ENCODE results near the gene ITGA1.

The ITGA1 gene

GRCh38 chr5:52894451-52894850 lies 106.7 kb downstream of the ITGA1 start:
- no peak for DNase-seq (ENCODE audit: low read depth in 2 of 3, low spot score in 2 of 3)

DNA sequence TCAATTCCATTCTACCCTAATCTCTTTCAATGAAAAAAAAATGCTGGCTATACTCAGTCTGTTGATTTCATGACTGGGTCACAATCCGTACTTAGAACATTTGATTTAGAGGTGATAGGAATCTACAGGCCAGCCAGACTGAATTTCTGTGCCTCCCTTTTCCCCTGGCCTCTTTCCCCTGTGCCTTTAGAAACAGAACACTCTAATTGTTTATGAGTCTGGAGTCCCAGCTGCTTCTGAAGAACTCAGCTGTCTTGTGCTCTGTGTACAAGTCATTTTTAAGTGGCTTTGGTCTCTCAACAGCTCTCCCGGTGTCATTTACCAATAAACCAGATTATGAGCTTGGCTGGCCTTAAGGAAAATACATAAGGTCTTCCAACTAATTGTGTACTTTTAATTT lies 107.4 kb downstream of the ITGA1 start:
- DNase-seq (ENCODE audit: low read depth in 2 of 3, low spot score in 2 of 3): no peak

DNA sequence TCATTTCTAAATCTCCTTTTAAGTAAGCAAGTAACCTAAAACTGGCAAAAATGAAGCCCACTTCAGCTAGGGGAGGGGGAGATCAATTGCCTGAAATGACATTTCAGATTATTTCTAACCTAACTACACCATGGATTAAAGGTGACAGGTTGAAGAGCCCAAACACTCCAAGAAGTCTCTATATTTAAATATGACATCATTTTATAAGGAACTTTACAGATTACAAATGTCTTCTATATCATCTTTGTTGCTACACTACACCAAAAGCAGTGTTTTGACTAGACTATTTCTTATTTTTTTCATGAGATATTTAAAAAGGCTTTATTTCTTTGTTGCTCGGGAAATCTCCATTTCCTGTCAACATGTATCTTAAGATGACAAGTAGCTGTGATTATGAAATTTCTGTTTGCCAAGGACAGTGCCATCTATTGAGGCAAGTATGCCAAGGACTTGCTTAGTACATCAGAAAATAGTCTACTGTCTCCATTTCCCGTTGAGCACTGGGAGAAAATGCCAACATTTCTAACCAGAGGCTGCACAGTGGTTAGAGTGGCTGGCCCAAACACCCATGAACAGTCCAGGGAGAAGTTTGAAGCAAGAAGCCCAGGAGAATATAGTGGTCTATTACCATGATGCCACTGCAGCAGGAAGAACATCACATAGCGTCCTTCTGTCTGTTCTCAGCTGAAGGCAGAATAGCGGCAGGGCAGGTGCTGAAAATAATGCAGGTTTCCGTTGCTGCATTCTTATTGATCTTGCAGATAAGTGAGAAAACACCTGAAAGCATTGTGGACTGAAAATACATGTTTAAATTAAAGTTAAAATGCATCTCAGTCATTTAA lies 108.1 kb downstream of the ITGA1 start:
- no peak for DNase-seq (ENCODE audit: low read depth in 2 of 3, low spot score in 2 of 3)

GRCh38 chr5:52896534-52897237 lies 109.0 kb downstream of the ITGA1 start:
- no peak for DNase-seq (ENCODE audit: low read depth in 2 of 3, low spot score in 2 of 3)

DNA sequence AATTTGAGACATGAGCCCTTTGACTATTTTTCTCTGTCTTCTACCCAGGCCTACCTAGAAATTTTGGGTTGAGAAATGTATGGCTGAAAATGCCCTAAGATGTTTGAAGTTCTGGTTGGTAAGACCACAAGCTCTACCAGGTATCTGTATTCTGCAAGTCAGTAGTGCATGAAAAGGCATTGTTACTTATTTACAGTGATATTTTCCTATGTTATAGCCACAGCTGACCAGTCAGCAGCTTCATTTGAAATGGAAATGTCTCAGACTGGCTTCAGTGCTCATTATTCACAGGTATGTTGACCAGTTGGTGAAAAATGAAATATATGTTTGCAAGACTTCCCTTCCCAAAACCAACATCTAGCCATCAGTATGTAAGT lies 109.5 kb downstream of the ITGA1 start:
- no peak for DNase-seq (ENCODE audit: low read depth in 2 of 3, low spot score in 2 of 3)

DNA sequence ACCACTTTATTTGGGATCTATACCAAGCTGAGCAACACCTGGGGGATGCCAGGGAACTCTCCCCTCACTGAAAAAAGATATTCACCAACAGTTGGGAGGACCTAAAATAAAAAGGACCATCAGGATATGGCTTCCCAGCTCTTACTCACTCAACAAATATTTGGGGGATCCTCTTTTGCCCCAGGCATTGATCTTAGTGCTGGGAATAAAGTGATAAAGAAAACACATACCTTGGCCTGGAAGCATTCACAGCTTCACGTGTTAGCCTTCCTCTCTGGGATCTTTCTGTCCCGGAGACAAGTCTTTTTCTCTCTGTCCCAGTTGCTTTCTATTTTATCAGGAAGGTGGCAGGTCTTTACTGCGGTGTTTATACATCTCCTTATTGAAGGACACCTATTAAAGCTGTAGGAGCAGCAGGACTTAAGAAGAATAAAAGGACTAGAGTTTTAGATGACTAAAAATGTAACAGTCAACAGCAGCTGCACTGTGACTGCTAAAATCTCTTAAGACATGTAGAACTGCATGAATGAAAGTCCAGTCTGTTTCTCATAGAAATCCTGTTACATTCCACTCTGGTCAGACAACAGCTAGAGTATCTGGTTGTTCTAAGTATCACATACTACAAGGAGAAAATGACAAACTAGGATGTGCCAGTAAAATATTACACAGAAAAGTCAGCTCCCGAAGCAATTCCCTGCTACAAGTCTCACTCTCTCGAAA lies 111.4 kb downstream of the ITGA1 start:
- DNase-seq (ENCODE audit: low read depth in 2 of 3, low spot score in 2 of 3): no peak

GRCh38 chr5:52903142-52903541 lies 115.4 kb downstream of the ITGA1 start:
- DNase-seq (ENCODE audit: low read depth in 2 of 3, low spot score in 2 of 3): no peak

DNA sequence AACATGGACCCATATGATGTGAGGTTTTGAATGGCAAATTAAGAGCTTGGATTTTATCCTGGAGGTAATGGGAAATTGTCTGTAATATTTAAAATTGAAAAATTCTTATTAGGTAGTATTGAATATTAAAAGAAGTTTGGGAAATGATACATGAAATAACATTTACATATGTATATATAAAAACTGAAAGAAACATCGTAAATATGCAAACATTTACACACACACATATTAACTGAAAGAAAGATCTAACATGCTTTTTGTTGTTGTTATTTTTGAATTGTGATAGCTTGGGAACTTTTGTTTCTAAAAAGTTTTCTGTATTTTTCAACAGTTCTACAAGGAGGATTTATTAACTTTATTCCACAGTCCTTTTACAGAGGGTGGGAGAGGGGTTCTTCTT lies 118.6 kb downstream of the ITGA1 start:
- no peak for DNase-seq (ENCODE audit: low read depth in 2 of 3, low spot score in 2 of 3)

GRCh38 chr5:52906845-52907244 lies 119.1 kb downstream of the ITGA1 start:
- DNase-seq (ENCODE audit: low read depth in 2 of 3, low spot score in 2 of 3): no peak

DNA sequence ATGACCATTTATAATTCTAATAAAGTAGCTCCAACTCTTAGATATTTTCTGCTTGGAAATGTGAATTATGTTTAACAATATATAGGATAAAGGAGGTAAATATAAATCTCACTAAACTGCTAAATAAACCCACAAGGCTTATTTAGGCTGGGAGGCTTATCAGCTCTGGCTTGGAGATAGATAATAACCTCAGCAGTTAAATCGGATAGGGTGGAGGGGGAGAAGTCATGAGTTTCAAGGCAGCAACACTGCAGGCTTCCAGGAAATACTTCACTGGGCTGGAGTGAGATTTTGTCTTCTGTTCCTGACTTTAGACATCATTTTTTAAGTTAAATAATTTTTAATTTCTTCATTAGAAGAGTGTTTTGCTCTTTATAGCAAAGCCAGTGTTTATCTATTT lies 121.5 kb downstream of the ITGA1 start:
- DNase-seq (ENCODE audit: low read depth in 2 of 3, low spot score in 2 of 3): no peak

DNA sequence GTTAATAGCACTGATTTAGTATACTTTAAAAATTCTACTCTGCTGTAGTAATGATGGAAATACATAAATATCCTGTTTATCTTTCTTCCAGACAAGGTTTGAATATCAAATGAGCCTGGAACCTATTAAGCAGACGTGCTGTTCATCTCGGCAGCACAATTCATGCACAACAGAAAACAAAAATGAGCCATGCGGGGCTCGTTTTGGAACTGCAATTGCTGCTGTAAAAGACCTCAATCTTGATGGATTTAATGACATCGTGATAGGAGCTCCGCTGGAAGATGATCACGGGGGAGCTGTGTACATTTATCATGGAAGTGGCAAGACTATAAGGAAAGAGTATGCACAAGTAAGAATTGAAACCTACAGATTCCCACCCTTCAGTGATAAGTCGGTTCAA lies 122.4 kb downstream of the ITGA1 start:
- DNase-seq (ENCODE audit: low read depth in 2 of 3, low spot score in 2 of 3): no peak

- DNase-seq (ENCODE audit: low read depth in 2 of 3, low spot score in 2 of 3): peak in 2 of 3 experiments; percentile 3 to 30
Observed at GRCh38 chr5:52915176-52915875, 127.6 kb downstream of the ITGA1 start.

GRCh38 chr5:52920929-52921328 lies 133.2 kb downstream of the ITGA1 start:
- no peak for DNase-seq (ENCODE audit: low read depth in 2 of 3, low spot score in 2 of 3)

DNA sequence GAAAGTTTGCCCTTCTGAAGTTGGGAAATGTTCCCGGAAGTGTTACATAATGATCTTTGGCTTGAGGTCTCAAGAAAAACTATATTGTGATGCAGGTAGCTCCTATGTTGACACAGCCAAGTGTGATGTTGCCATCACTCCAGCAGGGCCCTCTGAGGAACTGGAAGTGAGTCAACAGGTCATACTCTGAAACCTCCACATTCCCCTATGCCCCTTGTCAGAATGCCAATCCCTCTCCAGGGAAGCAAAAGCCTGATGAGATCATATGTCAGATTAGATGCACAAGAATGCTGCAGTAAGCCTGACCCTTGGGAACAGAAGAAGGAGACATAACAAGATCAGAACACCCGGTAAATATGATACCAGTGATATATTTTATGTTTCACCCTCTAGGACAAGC lies 134.7 kb downstream of the ITGA1 start:
- no peak for DNase-seq (ENCODE audit: low read depth in 2 of 3, low spot score in 2 of 3)

DNA sequence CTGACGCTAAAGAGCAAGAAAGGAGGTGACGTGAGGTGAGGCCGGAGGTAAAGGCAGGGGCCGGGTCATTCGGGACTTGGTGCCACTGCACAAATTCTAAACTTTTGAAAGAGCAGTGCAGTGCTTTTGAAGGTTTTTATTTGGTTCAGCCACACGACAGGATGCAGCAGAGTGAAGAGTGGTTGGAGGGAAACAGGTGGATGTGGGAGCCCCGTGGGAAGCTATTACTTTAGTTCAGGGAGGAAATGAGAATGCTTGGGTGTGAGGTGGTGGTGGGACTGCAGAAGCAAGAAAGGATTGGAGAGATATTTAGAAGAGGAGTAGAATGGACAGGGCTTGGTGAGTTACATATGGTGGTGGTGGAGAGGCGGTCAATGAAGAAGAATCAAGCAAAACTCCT lies 136.7 kb downstream of the ITGA1 start:
- DNase-seq (ENCODE audit: low read depth in 2 of 3, low spot score in 2 of 3): no peak

DNA sequence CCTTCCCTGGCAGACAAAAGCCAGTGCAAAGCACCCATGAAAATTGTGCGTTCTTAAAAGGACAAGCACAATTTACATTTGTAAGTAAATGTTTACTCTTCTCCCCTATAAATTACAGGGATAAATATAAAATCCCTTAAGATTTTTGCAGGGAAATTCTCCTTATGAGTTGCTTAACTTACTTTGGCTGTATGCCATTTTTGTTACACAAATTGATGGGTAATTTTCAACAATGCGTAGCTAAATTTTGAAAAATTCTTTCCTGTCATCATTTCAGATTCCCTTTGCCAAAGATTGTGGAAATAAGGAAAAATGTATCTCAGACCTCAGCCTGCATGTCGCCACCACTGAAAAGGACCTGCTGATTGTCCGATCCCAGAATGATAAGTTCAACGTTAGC lies 137.3 kb downstream of the ITGA1 start:
- no peak for DNase-seq (ENCODE audit: low read depth in 2 of 3, low spot score in 2 of 3)

DNA sequence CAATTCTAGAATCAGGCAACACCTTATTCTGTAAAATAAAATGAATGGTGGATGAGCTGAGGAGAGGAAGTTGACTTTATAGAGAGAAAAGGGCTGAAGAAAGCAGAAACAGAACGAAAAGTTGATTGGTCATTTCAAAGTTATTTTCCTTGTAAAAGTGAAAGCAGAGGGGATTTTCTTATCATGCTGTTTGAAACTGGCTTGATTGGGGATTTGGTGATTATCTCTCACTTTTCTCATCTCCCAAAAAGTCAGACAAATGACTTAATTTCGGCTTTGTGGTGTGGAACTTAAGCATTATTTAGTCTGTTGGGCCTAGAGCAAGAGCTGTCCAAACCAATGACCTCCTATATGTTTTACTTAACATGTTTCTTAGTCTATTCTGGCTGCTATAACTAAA lies 141.0 kb downstream of the ITGA1 start:
- no peak for DNase-seq (ENCODE audit: low read depth in 2 of 3, low spot score in 2 of 3)

DNA sequence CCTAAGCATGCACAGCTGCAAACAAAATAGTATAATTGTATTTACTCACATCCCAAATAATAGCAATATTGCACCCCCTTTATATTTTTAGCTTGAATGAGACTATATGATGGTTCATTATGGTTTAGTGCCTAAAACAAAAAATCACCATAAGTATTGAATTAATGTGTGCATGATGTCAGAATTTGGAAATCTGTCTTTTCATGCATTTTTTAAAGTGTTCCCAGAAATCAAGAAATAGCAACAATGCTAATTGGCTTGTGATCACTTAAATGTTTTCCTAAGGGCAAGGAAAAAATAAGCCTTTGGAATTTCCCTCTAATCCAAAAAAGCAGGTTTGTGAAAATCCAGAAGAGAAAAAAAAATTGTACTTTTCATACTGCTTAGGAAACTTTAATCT lies 150.5 kb downstream of the ITGA1 start:
- DNase-seq (ENCODE audit: low read depth in 2 of 3, low spot score in 2 of 3): no peak

- DNase-seq (ENCODE audit: low read depth in 2 of 3, low spot score in 2 of 3): no peak
Observed at GRCh38 chr5:52943285-52943684, 155.6 kb downstream of the ITGA1 start.

- no peak for DNase-seq (ENCODE audit: low read depth in 2 of 3, low spot score in 2 of 3)
Observed at GRCh38 chr5:52943808-52944207, 156.1 kb downstream of the ITGA1 start.

- DNase-seq (ENCODE audit: low read depth in 2 of 3, low spot score in 2 of 3): no peak
Observed at GRCh38 chr5:52945040-52945439, 157.3 kb downstream of the ITGA1 start.
